PC-9 (cell line): ENCODE data around the gene SETD1B.

Source experiments
- EZH2 ChIP-seq: fragments of 200-600 bp; sonication (generic); IDR thresholded peaks from 2 replicates; pipeline ENCODE4 v1.8.0; 2017; ENCODE audit warnings: antibody characterized with exemption, low read depth
- TF ChIP-seq, protein P1 (sequence below): fragments of 200-600 bp; sonication (generic); conservative IDR thresholded peaks from 2 replicates; pipeline ENCODE4 v1.6.1; 2017; ENCODE audit warnings: mixed run types, antibody characterized with exemption, mild to moderate bottlenecking, moderate library complexity

GRCh38 chr12:121781484-121781997, 22.3 kb upstream of the SETD1B start:
- TF ChIP-seq, protein P1, sequence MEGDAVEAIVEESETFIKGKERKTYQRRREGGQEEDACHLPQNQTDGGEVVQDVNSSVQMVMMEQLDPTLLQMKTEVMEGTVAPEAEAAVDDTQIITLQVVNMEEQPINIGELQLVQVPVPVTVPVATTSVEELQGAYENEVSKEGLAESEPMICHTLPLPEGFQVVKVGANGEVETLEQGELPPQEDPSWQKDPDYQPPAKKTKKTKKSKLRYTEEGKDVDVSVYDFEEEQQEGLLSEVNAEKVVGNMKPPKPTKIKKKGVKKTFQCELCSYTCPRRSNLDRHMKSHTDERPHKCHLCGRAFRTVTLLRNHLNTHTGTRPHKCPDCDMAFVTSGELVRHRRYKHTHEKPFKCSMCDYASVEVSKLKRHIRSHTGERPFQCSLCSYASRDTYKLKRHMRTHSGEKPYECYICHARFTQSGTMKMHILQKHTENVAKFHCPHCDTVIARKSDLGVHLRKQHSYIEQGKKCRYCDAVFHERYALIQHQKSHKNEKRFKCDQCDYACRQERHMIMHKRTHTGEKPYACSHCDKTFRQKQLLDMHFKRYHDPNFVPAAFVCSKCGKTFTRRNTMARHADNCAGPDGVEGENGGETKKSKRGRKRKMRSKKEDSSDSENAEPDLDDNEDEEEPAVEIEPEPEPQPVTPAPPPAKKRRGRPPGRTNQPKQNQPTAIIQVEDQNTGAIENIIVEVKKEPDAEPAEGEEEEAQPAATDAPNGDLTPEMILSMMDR: no peak
- TF ChIP-seq EZH2: no peak
